Measurements from ENCODE around the gene LSP1.

Gene LSP1

GRCh38 chr11:1920128-1920908, 67.4 kb downstream of the LSP1 start:
- no peak for DNase-seq

GRCh38 chr11:1920909-1921573, 68.2 kb downstream of the LSP1 start:
- no peak for DNase-seq

DNA sequence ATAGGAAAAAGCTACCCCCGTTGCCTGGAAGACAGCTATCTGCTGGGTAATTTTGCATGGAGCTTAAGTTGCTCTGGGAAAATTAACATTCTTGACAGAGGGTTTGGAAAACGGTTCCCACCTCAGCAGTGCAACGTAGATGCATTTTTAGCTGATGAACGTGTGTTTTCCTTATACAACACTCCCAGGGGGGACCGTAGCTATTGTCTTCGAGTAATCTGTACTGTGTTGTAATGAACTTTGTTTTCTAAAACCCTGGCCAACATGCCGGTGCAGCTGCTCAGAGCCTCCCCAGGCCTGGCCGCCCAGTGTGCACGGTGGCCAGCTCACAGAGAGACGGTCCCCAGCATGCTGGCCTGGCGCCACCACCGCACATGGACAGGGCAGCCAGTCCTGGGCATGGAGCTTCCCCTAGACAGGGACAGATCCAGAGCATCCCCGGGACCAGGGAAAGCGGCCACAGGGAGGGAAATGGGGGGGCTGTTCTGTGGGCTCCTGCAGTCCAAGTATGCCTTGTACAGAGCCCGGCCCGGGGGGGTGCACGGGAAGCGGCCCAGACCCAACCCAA, 68.8 kb downstream of the LSP1 start:
- DNase-seq: no peak

DNA sequence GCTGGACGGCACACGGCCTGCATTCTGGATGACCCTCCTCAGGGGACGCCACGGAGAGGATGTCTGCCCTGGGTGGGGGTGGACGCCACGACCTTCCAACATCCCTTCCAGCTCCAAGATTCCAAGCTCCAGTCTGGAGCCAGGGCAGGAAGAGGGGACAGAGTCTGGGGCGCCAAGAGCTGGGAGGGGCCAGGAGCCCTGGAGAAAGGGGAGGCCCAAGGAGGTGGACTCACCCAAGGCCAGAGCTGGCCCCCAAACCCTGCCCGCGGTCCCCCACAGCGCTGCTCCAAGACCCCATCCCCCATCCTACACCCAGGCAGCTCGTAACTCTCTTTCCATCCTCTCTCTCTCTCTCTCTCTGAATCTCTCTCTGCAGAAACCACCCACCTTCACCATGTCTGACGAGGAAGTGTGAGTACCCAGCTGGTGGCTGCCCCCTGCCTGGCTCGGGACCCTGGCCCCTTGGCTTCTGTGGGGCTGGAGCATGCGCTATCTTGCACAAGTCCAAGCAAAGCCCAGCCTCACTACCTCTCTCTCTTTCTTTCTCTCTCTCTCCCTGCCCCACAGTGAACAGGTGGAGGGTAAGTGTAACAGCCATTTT, 69.7 kb downstream of the LSP1 start:
- DNase-seq: no peak

GRCh38 chr11:1923201-1923956, 70.5 kb downstream of the LSP1 start:
- DNase-seq: no peak

DNA sequence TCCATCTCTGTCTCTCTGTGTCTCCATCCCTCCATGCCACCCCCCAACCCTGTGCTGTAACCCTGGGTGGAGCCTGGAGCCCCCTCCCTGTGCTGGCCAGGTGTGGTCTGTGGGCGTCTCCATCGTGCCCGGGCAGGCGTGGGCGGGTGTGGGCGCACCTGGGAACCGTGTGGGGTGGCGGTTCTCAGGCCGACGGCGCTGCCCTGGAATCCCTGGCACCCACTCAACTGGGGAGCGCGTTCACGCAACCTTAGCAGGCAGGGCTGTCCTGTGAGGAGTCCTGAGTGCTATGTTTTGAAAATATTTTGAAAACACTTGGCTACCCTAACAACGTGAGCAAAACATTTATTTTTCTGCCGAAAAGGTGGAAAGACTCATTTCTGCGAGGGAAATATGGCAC, 71.3 kb downstream of the LSP1 start:
- no peak for DNase-seq

DNA sequence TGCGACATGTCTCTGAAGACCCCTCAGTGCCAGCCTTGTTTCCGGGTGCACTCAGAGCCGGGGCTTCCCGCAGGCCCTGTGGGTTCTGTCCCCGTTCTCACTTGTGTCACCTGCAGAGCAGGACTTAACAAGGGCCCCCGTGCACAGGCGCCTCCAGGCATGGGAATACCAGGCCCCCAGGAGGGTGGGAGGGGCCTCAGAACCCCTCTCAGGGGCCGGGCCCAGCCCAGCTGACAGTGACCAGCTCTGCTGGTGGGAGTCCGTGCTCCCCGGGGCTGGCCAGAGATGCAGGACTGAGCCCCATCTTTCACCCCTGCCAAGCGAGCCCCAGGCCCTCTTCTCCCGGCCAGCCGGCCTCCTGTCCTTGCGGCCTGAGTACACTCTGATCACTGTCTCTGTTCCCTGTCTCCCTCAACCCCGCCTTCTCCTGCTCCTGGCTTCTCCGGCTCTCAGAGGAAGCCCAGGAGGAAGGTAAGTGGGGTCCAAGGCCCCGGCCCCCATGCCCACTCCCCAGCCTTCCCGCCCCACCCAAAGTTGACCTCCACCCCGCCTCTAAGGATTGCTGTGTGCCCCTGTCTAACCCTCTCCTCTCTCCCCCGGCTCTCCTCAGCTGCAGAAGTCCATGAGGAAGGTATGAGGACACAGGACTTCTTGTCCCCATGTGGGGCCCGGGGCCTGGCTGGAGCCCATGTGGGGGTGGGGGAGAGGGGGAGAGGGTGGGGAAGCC, 71.9 kb downstream of the LSP1 start:
- no peak for DNase-seq

DNA sequence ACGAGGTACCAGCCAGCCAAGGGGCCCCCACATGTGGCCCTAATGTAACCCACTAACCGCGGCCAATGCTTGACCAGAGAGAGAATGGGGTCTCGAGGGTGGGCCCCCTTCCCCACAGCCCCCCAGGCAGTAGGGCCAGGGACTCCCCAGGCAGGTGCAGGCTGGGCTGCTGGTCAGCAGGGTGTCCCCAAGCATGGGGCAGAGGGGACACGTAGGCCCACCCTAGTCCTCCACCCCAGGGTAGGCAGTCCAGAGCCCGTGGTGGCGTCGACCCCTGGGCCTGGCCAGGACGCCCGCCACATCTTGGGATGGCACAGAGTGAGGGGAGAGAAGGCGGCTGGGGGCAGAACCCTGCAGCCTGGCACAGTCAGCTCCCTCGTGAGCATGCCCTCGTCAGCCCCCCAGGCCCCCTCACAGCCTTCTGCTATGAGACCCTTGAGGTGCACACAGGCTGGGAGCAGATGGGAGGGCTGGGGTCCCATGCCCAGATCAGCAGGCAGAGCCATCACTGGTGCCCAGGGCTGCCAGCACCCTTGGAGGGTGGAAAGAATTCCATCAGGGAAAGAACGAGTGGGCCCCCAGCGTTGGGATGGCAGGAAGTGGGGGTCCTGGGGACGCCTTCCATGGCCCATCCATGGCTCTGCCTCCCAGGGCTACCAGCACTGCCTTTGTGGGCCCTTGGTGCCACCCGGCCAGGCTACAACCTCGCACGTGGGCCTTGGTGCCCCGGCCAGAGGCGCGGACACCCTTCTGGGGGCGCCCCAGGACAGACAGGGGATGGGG, 72.7 kb downstream of the LSP1 start:
- no peak for DNase-seq

DNA sequence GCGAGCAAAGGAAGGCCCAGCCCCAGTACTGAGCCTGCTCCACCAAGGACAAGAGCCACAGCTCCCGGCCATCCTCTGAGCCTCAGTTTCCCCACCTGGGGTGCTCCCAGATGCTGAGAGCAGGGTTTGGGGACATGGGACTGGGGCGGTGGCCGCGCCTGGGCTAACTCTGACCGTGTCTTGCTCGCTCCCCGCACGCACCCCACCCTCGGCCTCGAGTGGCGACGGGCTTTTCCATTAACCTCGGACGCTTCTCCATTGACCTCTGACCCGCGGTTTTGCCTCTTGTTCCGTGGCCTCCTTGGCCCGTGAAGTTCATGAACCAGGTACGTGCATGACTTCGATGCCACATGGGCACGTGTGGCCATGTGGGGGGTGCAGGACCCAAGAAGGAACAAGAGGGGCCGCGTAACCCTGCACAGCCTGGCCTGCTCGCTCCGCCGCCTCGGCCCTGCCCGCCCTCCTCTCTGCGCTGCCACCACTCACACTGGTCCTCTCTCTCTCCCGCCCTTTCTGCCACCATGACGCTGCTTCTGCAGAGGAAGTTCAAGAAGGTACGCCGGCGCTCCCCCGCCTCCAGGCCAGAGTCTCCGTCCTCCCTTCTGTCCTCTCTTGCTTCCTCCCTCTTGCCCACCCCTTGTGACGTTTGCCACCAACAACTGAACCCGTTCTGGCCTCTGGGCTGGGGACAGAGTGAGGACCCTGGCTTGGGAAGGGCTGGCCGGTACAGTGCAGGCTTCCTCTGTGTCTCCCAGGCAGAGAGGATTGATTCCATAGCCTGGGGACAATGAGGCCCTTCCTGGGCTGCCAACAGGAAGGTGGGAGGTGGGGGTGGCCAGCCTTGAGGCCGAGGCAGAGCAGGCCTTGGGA, 73.5 kb downstream of the LSP1 start:
- no peak for DNase-seq

- no peak for DNase-seq
Observed at GRCh38 chr11:1927026-1927847, 74.4 kb downstream of the LSP1 start.

DNA sequence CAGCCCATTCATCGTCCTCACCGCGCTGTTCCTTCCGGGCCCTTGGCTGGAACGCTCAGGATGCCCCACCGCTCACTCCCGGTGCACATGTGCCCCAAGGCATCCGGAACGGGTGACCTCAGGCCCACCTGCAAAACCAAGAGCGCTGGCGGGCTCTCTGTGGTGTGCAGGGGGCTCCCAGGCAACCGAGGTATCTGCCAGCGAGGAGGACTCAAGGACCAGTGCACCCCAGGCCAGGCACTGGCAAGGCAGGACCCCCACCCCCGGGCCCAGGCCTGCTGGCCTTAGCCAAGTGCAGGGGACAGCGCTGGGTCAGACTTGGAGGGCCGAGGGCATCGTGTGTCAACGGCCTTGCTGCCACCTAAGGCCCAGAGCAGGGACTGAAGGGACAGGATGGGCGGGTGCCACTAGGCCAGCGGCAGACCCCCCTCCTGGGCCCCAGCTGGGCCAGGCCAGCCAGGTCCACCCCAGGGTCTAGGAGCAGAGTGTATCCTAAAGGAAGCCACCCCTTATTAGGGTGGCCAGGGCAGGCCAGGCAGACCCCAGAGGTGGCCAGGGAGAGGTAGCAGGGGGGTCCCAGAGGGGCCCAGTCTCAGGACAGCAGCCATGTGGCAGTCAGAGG, 75.1 kb downstream of the LSP1 start:
- no peak for DNase-seq

- no peak for DNase-seq
Observed at GRCh38 chr11:1928470-1928890, 75.6 kb downstream of the LSP1 start.

DNA sequence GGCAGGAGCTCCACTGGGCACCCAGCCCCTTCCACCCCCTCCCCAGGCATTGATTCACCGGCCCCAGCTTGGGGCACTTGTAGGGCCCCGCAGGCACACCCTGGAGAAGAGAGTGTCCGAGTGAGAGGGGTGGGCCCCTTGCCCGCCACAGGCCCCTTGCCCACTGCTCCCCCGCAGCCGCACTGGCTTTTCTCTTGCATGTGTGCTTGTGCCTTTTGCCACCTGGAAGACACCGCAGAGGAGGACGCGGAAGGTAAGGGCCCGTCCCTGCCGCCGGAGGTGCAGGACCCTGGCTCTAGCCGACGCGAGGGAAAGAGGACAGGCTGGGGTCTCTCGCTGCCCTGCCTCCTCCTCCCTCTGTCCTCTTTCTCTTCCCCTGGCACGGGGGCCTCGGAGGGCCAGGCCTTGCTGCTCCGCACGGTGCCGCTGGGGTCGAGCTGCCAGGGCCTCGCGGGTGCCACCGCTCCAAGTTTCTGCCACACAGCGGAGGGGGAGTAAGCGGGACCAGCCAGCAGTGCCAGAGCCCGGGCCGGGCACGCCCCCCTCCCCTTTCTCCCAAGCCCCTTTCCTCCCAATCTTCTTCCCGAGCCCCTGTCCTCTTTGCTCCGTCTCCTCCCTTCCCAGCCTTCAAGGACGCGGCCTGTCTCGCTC, 76.1 kb downstream of the LSP1 start:
- DNase-seq: no peak

DNA sequence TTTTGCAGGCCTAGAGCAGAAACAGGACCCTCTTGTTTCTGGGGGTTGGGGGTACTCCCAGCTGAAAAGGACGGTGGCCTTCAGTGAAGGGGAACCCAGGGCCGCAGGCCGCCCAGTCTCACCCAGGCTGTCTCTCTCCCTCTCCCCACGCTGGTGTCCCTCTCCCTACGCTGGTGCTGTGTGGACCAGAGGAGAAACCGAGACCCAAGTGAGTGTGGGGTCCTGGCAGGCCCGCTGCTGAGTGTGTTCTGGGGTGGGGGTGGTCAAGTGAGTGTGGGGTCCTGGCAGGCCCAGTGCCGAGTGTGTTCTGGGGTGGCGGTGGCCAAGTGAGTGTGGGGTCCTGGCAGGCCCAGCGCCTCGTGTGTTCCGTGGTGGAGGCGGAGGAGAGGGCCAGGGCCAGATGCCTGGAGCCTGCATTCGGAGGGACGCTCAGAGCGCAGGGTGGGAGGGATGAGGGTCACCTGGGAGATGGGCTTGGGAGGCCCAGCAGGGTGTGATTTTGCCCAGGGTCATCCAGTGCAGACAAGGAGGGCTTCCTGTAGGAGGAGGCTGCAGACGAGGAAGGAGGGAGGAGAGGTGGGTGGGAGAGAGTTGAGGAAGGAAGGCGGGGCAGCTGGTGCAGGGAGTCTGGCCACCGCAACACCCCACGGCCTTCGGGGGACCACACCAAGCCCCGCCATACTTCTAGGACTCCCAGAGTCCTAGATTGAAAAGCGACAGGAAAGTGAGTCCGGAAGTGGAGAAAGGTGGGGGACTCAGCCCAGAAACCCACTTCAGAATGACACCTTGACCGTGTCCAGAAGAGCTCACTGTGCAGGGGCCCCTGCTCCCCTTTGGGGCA, 77.0 kb downstream of the LSP1 start:
- DNase-seq: no peak

- no peak for DNase-seq
Observed at GRCh38 chr11:1930462-1930830, 77.6 kb downstream of the LSP1 start.

- DNase-seq: no peak
Observed at GRCh38 chr11:1931341-1932104, 78.6 kb downstream of the LSP1 start.

GRCh38 chr11:1932105-1932480, 79.2 kb downstream of the LSP1 start:
- no peak for DNase-seq

All from NCI-H446 (cell line).